ENCODE data around the gene DOCK1. TPM values are rescaled to one million over a fixed set of nuclear protein-coding genes. Genes with fewer than 3 reads are reported as not detected.

Gene DOCK1
- total and polyA plus RNA-seq, 2 donors from 2014 or later = 15.8 to 81.7 TPM

GRCh38 chr10:127313996-127314700, 408.9 kb downstream of the DOCK1 start:
- Histone ChIP-seq H3K4me1 (ENCODE audit: control insufficient read depth in 2 of 3, insufficient read depth in 2 of 3, low read depth in 1 of 3, low read length in 3 of 3) (peaks cover 0 to 12% (median 6%) of the 10 kb centered on the region in 3 donors), H3K27ac (ENCODE audit: low read depth in 2 of 2, low read length in 2 of 2) (peak overlapping the region in 1 of 2 donors; percentile 14), H3K27me3 (ENCODE audit: control insufficient read depth, insufficient read depth, low read length) (no peaks in the 10 kb centered on the region), H3K4me3 (ENCODE audit: low read length in 3 of 3) (no peak overlapping the region), H3K9ac (ENCODE audit: low read length in 3 of 3) (no peak overlapping the region), H3K36me3 (ENCODE audit: control insufficient read depth in 2 of 3, insufficient read depth in 3 of 3, low read length in 3 of 3) (no peaks in the 10 kb centered on the region), H3K9me3 (ENCODE audit: control insufficient read depth in 2 of 3, insufficient read depth in 1 of 3, low read length in 3 of 3) (no peaks in the 10 kb centered on the region)
- intact Hi-C loops (cut with DNase I) = no loop called here
- DNase-seq (peak in 1 of 5 donors; percentile 47), FAIRE-seq (no peak)
- no peak for TF ChIP-seq CTCF (IDR thresholded peaks at IDR 0.05; ENCODE audit: borderline replicate concordance, extremely low read depth, insufficient read depth)

- intact Hi-C loops (cut with DNase I) = no loop called here
- no peak for TF ChIP-seq CTCF (IDR thresholded peaks at IDR 0.05; ENCODE audit: borderline replicate concordance, extremely low read depth, insufficient read depth)
- Histone ChIP-seq H3K4me1 (ENCODE audit: control insufficient read depth in 2 of 3, insufficient read depth in 2 of 3, low read depth in 1 of 3, low read length in 3 of 3) (peaks cover 0 to 12% (median 6%) of the 10 kb centered on the region in 3 donors), H3K9me3 (ENCODE audit: control insufficient read depth in 2 of 3, insufficient read depth in 1 of 3, low read length in 3 of 3) (no peaks in the 10 kb centered on the region), H3K4me3 (ENCODE audit: low read length in 3 of 3) (no peak overlapping the region), H3K9ac (ENCODE audit: low read length in 3 of 3) (no peak overlapping the region), H3K27ac (ENCODE audit: low read depth in 2 of 2, low read length in 2 of 2) (peak overlapping the region in 1 of 2 donors; percentile 11), H3K36me3 (ENCODE audit: control insufficient read depth in 2 of 3, insufficient read depth in 3 of 3, low read length in 3 of 3) (no peaks in the 10 kb centered on the region), H3K27me3 (ENCODE audit: control insufficient read depth, insufficient read depth, low read length) (no peaks in the 10 kb centered on the region)
- no peak for DNase-seq
- FAIRE-seq = no peak
Observed at GRCh38 chr10:127314797-127315196, 409.6 kb downstream of the DOCK1 start.

- Histone ChIP-seq H3K9me3 (ENCODE audit: control insufficient read depth in 2 of 3, insufficient read depth in 1 of 3, low read length in 3 of 3) (no peaks in the 10 kb centered on the region), H3K9ac (ENCODE audit: low read length in 3 of 3) (no peak overlapping the region), H3K27me3 (ENCODE audit: control insufficient read depth, insufficient read depth, low read length) (no peaks in the 10 kb centered on the region), H3K4me1 (ENCODE audit: control insufficient read depth in 2 of 3, insufficient read depth in 2 of 3, low read depth in 1 of 3, low read length in 3 of 3) (peaks cover 0 to 12% (median 6%) of the 10 kb centered on the region in 3 donors), H3K27ac (ENCODE audit: low read depth in 2 of 2, low read length in 2 of 2) (no peak overlapping the region), H3K4me3 (ENCODE audit: low read length in 3 of 3) (no peak overlapping the region), H3K36me3 (ENCODE audit: control insufficient read depth in 2 of 3, insufficient read depth in 3 of 3, low read length in 3 of 3) (no peaks in the 10 kb centered on the region)
- TF ChIP-seq CTCF (IDR thresholded peaks at IDR 0.05; ENCODE audit: borderline replicate concordance, extremely low read depth, insufficient read depth) = no peak
- intact Hi-C loops (cut with DNase I) = no loop called here
- FAIRE-seq (no peak), DNase-seq (no peak)
Observed at GRCh38 chr10:127315888-127316287, 410.7 kb downstream of the DOCK1 start.
